DMS114 treated with DMSO at 0.1 percent for 48 hours (cell line): ENCODE results near the gene RPL41.
"Not testable (repeated sequence)": the region's sequence is repeated elsewhere in the genome, so short reads cannot be mapped to it uniquely, and the experiment has no call there.

Experiments used
- DNase-seq: peaks from one replicate; lab custom pipeline; 2025; ENCODE audit not compliant: unreplicated experiment; lab: John Stamatoyannopoulos, UW

RPL41 gene

GRCh38 chr12:56103066-56103711, 13.2 kb upstream of the RPL41 start:
- DNase-seq, result no peak

DNA sequence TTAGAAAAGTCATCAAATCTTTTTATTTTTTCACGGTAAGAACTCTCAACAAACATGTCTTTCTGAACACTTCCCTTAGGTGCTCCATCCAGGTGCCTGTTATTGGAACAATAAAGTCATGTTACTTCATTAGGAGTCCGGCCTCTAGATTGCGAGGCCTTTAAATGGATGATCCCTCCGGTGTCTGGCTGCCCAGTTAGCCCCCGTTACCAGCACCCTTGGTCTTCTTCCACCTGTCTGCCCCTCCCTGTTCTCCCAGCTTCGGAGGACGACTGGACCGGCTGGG, 12.7 kb upstream of the RPL41 start:
- DNase-seq, result no peak

GRCh38 chr12:56104109-56104814, 12.2 kb upstream of the RPL41 start, which contains the start of gene PA2G4:
PA2G4 (plus strand) TSS chr12:56104559; CDS start chr12:56104738, 179 bp downstream.
- peak; percentile 98 for DNase-seq

DNA sequence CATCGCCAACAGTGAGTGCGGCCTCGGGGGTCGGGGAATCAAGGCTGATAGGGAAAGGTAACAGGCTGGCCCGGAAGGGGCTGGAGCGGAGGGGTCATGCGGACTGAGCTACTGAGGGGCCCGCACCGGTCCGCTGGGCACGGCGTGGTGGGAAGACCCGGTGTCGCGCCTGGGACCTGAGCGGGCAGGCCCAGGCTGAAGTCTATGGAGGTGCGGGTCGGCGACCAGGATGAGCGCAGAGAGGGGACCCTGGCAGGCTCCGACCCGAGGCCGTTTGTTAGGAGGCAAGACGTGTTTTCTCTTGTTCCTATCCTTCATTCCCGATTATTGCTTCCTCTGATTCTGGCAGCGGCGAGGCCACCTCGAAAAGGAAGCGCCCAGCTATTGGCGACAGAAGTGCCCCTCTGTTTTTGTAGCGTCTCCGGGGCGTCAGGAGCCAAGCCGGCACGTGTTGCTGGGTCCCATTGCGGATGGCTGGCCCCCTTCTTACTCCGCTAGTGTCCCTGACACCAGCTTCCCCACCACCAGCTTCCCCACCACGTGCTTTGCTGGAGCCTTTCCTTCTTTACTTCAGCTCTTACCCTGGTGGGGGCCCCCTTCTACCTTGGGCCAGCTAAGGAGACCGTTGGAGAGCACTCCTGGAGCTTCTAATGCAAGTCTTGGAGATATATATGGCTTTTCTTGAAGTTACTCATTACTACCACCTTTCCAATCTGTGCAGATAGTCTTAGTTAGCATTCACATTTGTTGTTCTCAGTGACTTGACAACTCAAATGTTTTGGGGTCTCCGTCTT, 11.4 kb upstream of the RPL41 start:
- DNase-seq, result no peak

GRCh38 chr12:56105609-56105902, 10.9 kb upstream of the RPL41 start:
- DNase-seq, result no peak

- no peak for DNase-seq
These were observed 9.2 kb upstream of the RPL41 start for GRCh38 chr12:56107242-56107641.

DNA sequence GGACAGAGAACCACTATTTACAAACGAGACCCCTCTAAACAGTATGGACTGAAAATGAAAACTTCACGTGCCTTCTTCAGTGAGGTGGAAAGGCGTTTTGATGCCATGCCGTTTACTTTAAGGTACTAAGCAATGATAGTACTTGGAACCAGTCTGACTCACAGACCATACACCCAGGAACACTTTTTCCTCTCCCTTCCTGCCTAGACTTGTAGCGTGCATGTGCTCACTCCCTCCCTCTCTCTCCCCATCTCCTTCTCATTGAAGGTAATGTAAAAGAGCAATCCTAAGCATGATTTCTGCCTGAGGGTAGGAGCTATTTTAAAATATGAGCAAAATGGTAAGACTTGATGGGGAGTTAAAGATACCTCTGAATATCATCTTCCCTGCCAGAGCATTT, 5.9 kb upstream of the RPL41 start:
- no peak for DNase-seq

GRCh38 chr12:56114084-56114483, 2.3 kb upstream of the RPL41 start:
- DNase-seq, result no peak

- no peak for DNase-seq
These were observed 1.1 kb upstream of the RPL41 start for GRCh38 chr12:56115329-56115728.

GRCh38 chr12:56117082-56117706, 761 bp downstream of the RPL41 start:
- DNase-seq, result not testable (repeated sequence)

DNA sequence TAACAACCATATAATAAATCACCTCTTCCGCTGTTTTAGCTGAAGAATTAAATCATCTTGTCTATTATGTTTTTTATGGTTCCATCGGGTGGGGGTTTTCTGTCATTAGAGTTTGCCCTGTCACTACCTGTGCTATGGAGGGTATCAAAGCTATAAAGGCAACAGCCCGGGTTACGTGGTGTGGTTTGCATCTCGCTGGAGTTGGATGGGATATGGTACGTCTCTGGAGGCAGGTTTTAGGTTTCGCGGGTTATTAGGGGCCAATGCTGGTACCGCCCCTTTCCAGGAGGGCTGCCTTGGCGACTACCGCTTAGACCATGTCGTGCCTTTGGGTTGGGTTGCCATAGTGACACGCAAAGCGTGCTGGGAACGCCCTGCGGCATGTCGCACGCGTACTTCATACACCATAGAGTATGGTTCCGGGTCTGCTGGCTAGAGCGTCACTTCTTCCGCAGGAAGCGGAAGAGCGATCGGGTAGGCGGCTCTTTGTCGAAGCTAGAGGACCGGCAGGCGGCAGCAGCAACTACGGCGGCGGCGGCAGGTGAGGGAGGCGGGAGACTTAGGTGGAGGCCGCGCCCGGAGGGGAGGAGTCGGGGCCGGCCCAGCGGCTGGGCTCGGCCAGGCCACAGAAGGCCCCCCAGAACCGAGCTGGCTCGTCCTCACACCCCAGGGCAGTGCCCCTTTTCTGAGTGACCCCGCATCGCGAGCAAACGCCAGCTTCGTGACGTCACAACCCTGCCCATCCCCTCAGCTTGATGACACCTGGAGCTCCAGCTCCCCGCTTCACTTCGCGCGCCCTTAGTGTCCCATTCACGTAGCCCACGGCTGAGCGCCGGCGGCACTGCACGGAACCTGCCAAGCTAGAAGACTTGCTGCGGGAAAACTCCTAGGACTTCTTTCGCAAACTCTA, 1.6 kb downstream of the RPL41 start, which contains the start of gene ZC3H10:
TSS of gene ZC3H10 (plus strand) at position 489 of the 910 bp plus-strand sequence. CDS start 2,297 bp downstream, outside the sequence.
- DNase-seq, result peak; percentile 99

GRCh38 chr12:56118688-56119357, 2.4 kb downstream of the RPL41 start:
- DNase-seq, result peak; percentile 65

- DNase-seq, result peak; percentile 82
These were observed 2.9 kb downstream of the RPL41 start for GRCh38 chr12:56119361-56119796.

- no peak for DNase-seq
These were observed 3.9 kb downstream of the RPL41 start for GRCh38 chr12:56120158-56120846.

GRCh38 chr12:56121204-56121870, 4.9 kb downstream of the RPL41 start:
- DNase-seq, result no peak

DNA sequence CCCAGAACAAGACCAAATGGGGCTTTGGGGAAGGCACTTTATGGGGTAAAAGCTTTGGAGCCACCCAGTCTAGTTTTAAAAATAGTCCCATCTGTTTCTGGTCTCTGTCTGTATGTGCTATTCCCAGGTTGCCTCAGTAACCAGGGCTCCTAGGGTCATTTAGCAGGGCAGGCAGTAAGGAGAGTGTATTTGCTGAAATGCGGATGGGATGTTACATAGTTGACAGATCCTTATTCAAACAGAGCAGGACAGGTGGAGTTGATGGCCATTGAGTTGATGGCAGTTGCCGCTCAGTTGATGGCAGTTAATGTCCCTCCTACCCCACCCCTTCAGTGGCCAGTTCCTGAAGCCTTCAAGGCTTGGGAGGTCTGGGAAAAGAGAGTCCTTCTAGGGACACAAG, 6.2 kb downstream of the RPL41 start:
- DNase-seq, result no peak

DNA sequence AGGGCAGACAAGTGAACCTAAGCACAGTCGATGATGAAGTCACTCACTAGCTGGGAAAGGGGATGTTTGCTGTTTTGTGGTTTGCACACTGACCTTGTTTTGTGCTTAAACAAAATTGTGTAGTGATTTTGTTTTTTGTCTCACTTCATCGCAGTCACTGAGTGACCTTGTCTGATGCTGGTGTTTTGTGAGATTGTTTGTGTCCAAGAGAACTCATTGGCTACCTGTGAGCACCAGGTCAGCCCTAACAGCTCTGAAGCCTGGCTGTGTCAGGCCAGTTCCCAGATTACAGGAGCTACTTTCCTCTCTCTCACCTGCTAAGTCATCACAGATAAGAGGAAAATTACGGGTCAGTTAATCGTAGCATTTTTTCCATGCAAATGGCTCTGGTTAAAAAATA, 7.7 kb downstream of the RPL41 start:
- no peak for DNase-seq

DNA sequence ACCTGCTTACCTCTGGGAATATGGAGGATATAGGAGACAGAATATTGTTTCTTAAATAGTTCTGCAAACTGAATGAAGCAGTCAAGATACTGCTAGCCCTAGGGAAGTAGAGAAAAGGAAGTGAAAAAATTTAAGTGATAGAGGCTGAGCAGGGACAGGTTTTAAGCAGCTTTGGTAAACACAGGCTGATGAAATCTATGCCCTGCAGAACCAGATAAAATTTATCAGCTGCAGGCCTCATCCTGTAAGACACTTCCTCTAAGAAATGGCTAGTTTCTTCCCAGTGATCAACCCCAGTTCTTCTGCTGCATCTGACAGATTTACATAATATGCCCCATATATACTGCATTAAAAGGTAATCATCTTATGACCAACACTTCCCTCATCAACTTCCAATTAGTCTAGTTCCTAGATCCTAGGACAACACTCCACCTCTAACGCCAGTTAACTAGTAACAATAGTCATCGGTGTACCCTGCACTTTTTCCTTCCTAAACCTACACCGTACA, 10.4 kb downstream of the RPL41 start:
- no peak for DNase-seq

DNA sequence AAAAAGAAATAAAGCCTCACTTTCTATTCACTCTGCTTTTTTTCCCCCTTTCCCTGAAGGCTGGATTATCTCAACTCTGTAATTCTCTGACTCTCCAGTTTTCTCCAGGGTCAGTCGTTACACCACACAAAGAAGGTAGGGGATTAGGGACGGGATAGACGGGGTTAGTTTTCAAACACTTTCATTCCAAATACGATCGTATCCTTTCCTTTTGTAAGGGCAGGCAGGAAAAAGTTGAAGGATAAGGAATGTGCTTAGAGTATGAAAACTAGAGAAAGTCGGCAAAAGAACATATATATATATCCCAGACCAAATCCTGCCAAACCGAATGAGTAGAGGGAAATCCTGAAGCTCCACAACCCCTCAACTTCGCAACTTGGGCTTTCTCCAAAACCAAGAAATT, 11.1 kb downstream of the RPL41 start:
- no peak for DNase-seq
